ENCODE measurements around the gene ATG16L1. TPM values are rescaled to one million over a fixed set of nuclear protein-coding genes. Genes with fewer than 3 reads are reported as not detected.

Gene ATG16L1
- total and polyA plus RNA-seq, 2 of the 4 experiments (the other 2 are of a cell fraction), result 20.0 to 26.2 TPM

GRCh38 chr2:233275223-233275622 lies 23.8 kb downstream of the ATG16L1 start:
- H2AK9ac ChIP-seq (replicated peaks; ENCODE audit: low read depth, low read length, poor library complexity), result no peak overlapping the region
- BruUV-seq (replicated peaks), result no TSS peak
- H2AK5ac ChIP-seq (ENCODE audit: low read depth, low read length), result no peak overlapping the region
- H3K79me1 ChIP-seq (ENCODE audit: low read depth in 1 of 2, low read length in 2 of 2), result no peaks in the 10 kb centered on the region; a peak in 1 of 4 replicates
- H3K9ac ChIP-seq (ENCODE audit: low read depth, low read length), result no peak overlapping the region
- DNase-seq (no peak), ATAC-seq (ENCODE audit: low read depth) (no peak)
- no peaks in the 10 kb centered on the region for H3K27me3 ChIP-seq (ENCODE audit: control insufficient read depth, insufficient read depth, low read length)
- H3K9me3 ChIP-seq (ENCODE audit: control insufficient read depth, insufficient read depth, low read length), result no peaks in the 10 kb centered on the region
- H3K56ac ChIP-seq (ENCODE audit: extremely low read depth, insufficient read depth, low read length), result no peak overlapping the region
- 100% methylated on average over 2 of the region's 4 CpGs; no CpG with 5 or more reads in 1 of the 2 experiments for WGBS, 2 experiments (ENCODE audit: extremely low coverage in 2 of 2, insufficient read length in 1 of 2)
- no peak overlapping the region for H2BK5ac ChIP-seq (ENCODE audit: low read depth, low read length, poor library complexity, severe bottlenecking)
- H3K23ac ChIP-seq (ENCODE audit: low read depth, low read length), result no peak overlapping the region
- no peak overlapping the region for H2BK15ac ChIP-seq (ENCODE audit: low read depth, low read length)
- peaks cover under 1% of the 10 kb centered on the region; the same call in 1 of the 2 replicates for H3K4me1 ChIP-seq (ENCODE audit: control insufficient read depth, insufficient read depth, low read length)
- in situ Hi-C loops (cut with MboI; ENCODE audit: low sequenced_read_pairs) (no loop called here), intact Hi-C loops (cut with micrococcal nuclease) (no loop called here), dilution Hi-C loops (cut with HindIII; ENCODE audit: low sequenced_read_pairs, unreplicated experiment) (no loop called here)
- no peak overlapping the region for H4K5ac ChIP-seq (ENCODE audit: low read depth, low read length)
- TF ChIP-seq BHLHE40 (IDR thresholded peaks at IDR 0.05; ENCODE audit: low read depth, low read length) (no peak), POLR2A (IDR thresholded peaks at IDR 0.05; ENCODE audit: low read depth, low read length) (no peak), MXI1 (IDR thresholded peaks at IDR 0.05; ENCODE audit: borderline replicate concordance, low read depth, low read length) (no peak), CHD1 (IDR thresholded peaks at IDR 0.05; ENCODE audit: low read depth, low read length) (no peak), RFX5 (IDR thresholded peaks at IDR 0.05; ENCODE audit: low read depth, low read length) (no peak), MAZ (IDR thresholded peaks at IDR 0.05; ENCODE audit: borderline replicate concordance, low read depth, low read length) (no peak), RCOR1 (IDR thresholded peaks at IDR 0.05; ENCODE audit: insufficient replicate concordance, low read length) (no peak), NFE2L2 (IDR thresholded peaks at IDR 0.05; ENCODE audit: low read depth, low read length) (no peak), CEBPB (IDR thresholded peaks at IDR 0.05; ENCODE audit: low read depth, low read length) (no peak), FOS (IDR thresholded peaks at IDR 0.05; ENCODE audit: low read depth, low read length) (no peak)
- TF ChIP-seq, protein P1, sequence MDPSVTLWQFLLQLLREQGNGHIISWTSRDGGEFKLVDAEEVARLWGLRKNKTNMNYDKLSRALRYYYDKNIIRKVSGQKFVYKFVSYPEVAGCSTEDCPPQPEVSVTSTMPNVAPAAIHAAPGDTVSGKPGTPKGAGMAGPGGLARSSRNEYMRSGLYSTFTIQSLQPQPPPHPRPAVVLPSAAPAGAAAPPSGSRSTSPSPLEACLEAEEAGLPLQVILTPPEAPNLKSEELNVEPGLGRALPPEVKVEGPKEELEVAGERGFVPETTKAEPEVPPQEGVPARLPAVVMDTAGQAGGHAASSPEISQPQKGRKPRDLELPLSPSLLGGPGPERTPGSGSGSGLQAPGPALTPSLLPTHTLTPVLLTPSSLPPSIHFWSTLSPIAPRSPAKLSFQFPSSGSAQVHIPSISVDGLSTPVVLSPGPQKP (IDR thresholded peaks at IDR 0.05; ENCODE audit: borderline replicate concordance, low read depth, low read length), result no peak
- no peak overlapping the region for H3K4ac ChIP-seq (ENCODE audit: low read depth, low read length)
- no peak overlapping the region for H2BK20ac ChIP-seq (ENCODE audit: low read depth, low read length)
- ChIA-PET CTCF (no interaction called here), POLR2A (ENCODE audit: unreplicated experiment) (no interaction called here)
- H3K36me3 ChIP-seq (ENCODE audit: control insufficient read depth, insufficient read depth, low read length), result peaks cover 62% of the 10 kb centered on the region
- H3K27ac ChIP-seq (ENCODE audit: insufficient read depth, low read length), result no peak overlapping the region
- no peak overlapping the region for H3K18ac ChIP-seq (ENCODE audit: low read depth, low read length)
- no peak overlapping the region for H2BK120ac ChIP-seq (ENCODE audit: low read depth, low read length)
- H4K91ac ChIP-seq (ENCODE audit: insufficient read depth, low read depth, low read length), result no peak overlapping the region
- no peak overlapping the region for H3K4me3 ChIP-seq (ENCODE audit: insufficient read depth, low read depth, low read length)
- H4K8ac ChIP-seq (ENCODE audit: low read depth in 2 of 2, low read length in 2 of 2), result no peak overlapping the region
- H3K4me2 ChIP-seq (ENCODE audit: low read depth, low read length), result no peak overlapping the region
- H3K9me1 ChIP-seq (ENCODE audit: insufficient read depth, low read length), result no peaks in the 10 kb centered on the region
- no peak overlapping the region for H3K14ac ChIP-seq (replicated peaks; ENCODE audit: low read depth, low read length)
- H4K20me1 ChIP-seq (ENCODE audit: insufficient read depth, low read length), result no peaks in the 10 kb centered on the region
- no peak overlapping the region for H2AFZ ChIP-seq (replicated peaks; ENCODE audit: low read length, poor library complexity)

All from IMR-90 (cell line).